Ishikawa (cell line): Measurements from ENCODE around the gene RBMS3.

ENCODE experiments used
- CEBPB ChIP-seq: IDR thresholded peaks from 2 replicates; pipeline ENCODE4 v1.6.1; 2012
- EGR1 ChIP-seq: IDR thresholded peaks from 2 replicates; pipeline ENCODE4 v1.6.1; 2012
- EP300 ChIP-seq: IDR thresholded peaks from 2 replicates; pipeline ENCODE4 v1.6.1; 2012; ENCODE audit warnings: borderline replicate concordance
- FOXM1 ChIP-seq: IDR thresholded peaks from 2 replicates; pipeline ENCODE4 v1.6.1; 2012; ENCODE audit warnings: low read depth, borderline replicate concordance
- NFIC ChIP-seq: IDR thresholded peaks from 2 replicates; pipeline ENCODE4 v1.6.1; 2012
- RAD21 ChIP-seq: IDR thresholded peaks from 2 replicates; pipeline ENCODE4 v1.6.1; 2012; ENCODE audit warnings: low read depth
- TAF1 ChIP-seq: IDR thresholded peaks from 2 replicates; pipeline ENCODE4 v1.6.1; 2012; ENCODE audit warnings: low read depth, mild to moderate bottlenecking
- TCF12 ChIP-seq: IDR thresholded peaks from 2 replicates; pipeline ENCODE4 v1.6.1; 2012; ENCODE audit warnings: low read depth
- TEAD4 ChIP-seq: IDR thresholded peaks from 2 replicates; pipeline ENCODE4 v1.6.1; 2012
- YY1 ChIP-seq: IDR thresholded peaks from 2 replicates; pipeline ENCODE4 v1.6.1; 2012; ENCODE audit warnings: low read depth
- ZBTB7A ChIP-seq: IDR thresholded peaks from 2 replicates; pipeline ENCODE4 v1.6.1; 2012; ENCODE audit warnings: low read depth
- TF ChIP-seq, protein P1 (sequence below): IDR thresholded peaks from 2 replicates; pipeline ENCODE4 v1.6.1; 2012
- TF ChIP-seq, protein P2 (sequence below): IDR thresholded peaks from 2 replicates; pipeline ENCODE4 v1.6.1; 2012
- TF ChIP-seq, protein P3 (sequence below): IDR thresholded peaks from 2 replicates; pipeline ENCODE4 v1.6.1; 2012; ENCODE audit warnings: low read depth, mild to moderate bottlenecking

Gene RBMS3

DNA sequence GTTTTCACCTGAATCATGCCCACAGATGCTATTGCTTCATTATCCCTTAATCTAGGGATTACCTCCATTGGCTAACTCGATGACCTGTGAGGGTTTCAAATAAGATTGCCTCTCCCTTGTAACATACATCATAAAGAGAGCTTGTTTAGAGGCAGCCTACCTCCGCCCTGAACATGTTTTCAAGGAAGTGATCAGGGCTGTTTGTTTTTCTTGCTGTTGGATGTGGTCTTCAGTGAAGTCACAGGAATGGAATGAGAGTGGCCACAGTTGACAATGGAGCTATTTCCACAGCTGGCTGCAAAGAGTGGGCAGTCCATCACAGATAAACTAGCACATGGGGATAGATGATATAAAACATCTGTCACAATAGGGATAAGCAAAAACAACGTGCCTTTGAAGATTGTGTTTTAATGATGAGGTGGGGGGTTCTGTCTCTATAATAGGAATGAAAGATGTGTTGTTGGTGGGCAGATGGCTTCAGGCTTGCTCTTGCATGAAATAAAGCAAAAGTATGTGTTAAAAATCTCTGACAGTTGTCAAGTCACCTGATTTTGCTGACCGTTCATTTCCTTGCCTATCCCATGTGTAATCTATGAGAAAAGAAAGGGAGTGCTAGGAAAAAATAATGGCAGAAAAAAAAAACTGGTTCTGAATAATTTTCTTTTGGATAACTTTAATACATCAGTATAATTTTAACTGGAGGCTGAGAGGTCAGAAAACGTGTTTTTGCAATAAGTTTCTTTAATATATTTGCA lies 642.3 kb downstream of the RBMS3 start:
- TF ChIP-seq ZBTB7A (no peak), CEBPB (no peak), FOXM1 (no peak), YY1 (no peak), EGR1 (no peak), TAF1 (no peak)
- TF ChIP-seq, protein P1, sequence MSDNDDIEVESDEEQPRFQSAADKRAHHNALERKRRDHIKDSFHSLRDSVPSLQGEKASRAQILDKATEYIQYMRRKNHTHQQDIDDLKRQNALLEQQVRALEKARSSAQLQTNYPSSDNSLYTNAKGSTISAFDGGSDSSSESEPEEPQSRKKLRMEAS: no peak
- TF ChIP-seq, protein P2, sequence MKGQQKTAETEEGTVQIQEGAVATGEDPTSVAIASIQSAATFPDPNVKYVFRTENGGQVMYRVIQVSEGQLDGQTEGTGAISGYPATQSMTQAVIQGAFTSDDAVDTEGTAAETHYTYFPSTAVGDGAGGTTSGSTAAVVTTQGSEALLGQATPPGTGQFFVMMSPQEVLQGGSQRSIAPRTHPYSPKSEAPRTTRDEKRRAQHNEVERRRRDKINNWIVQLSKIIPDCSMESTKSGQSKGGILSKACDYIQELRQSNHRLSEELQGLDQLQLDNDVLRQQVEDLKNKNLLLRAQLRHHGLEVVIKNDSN: no peak
- TF ChIP-seq, protein P3, sequence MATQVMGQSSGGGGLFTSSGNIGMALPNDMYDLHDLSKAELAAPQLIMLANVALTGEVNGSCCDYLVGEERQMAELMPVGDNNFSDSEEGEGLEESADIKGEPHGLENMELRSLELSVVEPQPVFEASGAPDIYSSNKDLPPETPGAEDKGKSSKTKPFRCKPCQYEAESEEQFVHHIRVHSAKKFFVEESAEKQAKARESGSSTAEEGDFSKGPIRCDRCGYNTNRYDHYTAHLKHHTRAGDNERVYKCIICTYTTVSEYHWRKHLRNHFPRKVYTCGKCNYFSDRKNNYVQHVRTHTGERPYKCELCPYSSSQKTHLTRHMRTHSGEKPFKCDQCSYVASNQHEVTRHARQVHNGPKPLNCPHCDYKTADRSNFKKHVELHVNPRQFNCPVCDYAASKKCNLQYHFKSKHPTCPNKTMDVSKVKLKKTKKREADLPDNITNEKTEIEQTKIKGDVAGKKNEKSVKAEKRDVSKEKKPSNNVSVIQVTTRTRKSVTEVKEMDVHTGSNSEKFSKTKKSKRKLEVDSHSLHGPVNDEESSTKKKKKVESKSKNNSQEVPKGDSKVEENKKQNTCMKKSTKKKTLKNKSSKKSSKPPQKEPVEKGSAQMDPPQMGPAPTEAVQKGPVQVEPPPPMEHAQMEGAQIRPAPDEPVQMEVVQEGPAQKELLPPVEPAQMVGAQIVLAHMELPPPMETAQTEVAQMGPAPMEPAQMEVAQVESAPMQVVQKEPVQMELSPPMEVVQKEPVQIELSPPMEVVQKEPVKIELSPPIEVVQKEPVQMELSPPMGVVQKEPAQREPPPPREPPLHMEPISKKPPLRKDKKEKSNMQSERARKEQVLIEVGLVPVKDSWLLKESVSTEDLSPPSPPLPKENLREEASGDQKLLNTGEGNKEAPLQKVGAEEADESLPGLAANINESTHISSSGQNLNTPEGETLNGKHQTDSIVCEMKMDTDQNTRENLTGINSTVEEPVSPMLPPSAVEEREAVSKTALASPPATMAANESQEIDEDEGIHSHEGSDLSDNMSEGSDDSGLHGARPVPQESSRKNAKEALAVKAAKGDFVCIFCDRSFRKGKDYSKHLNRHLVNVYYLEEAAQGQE: no peak

DNA sequence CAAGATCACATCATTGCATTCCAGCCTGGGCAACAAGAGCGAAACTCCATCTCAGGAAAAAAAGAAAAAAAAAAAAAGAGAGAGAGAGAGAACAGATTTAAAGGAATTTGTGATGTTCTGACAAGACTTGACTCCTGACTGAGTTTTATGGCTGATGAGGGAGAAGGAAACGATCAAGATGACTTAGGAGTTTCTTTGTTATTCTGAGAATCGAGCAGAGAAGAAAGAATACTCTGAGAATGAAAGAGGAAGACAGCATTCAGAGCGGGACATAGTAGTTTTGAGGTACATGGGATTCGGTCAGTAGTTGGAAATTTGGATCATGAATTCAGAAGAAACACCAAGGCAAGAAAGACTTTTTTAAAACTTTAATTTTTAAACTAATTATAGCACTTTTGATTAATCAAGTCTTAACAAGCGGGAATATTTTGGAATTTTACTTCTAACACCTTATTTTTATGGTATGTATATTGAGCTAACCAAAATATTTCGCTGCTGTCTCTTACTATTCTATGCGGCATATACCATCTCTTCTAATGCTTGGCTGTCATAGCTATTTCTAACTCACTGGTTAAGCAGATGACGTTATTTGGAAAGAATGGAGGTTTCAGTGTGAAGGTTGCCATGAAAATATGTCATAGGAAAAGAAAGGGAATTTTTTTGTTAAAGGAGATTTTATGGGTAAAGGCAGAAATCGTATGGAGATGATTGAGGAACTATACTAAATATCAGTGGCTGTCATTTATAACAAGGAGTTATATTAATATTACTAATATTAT lies 644.1 kb downstream of the RBMS3 start:
- no peak for TF ChIP-seq FOXM1
- no peak for TF ChIP-seq TCF12
- no peak for TF ChIP-seq EP300
- TF ChIP-seq TEAD4: no peak
- TF ChIP-seq EGR1: no peak
- no peak for TF ChIP-seq RAD21
- no peak for TF ChIP-seq YY1

DNA sequence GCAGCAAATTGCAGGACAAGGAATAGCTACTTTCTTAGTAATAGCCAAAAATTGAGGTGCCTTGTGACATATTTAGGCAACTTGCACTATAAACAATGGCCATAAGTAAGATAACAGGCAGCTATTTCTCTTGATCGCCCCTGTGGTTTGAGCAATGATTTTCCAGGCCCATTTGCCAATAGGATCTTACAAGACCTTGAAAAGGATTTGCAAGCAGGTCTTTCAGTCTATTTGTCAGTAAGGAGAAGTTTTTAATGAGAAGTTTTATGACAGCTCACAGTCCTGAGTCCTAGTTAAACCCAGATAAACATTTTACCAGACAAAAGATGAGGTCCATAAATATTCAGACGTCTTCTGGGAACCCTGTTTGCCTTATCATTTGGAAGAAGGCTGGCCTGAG lies 645.5 kb downstream of the RBMS3 start:
- TF ChIP-seq NFIC: no peak
- TF ChIP-seq, protein P3: no peak
- no peak for TF ChIP-seq FOXM1
- TF ChIP-seq RAD21: no peak
- TF ChIP-seq, protein P1: no peak
- TF ChIP-seq TAF1: no peak
- TF ChIP-seq TEAD4: no peak
- no peak for TF ChIP-seq YY1
- TF ChIP-seq EGR1: no peak

DNA sequence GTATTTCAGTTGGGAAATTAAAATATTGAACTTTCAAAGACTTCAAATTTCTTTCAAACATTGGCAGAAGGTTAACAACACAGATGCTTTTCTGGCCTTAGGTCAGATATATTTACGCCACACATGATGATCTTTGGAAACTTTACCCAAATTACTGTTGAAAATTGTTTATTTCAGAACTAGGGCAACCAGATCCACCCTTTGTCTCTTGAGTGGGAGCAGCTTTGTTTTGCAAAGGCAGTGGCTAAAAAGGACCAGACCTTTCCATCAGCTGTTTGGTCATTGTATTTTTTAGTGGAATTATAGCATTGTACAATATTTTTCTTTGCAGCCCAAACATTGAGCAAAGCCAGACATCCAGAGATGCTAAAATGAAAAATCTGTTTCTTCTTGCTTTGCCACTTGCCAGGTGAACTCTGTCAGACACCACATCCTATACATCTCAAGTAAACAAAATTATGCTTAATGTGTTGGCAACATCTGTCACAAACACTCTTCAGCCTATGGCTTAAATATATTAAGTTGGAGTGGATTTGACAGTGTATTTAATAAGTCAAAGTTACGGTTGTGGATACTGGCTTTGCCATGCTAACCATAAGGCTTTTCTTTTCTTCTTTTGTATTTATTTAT lies 651.9 kb downstream of the RBMS3 start:
- no peak for TF ChIP-seq TAF1
- no peak for TF ChIP-seq ZBTB7A
- TF ChIP-seq, protein P3: no peak
- no peak for TF ChIP-seq FOXM1
- no peak for TF ChIP-seq YY1
- TF ChIP-seq, protein P2: no peak
- TF ChIP-seq RAD21: no peak
